C4-2B (cell line): Measurements from ENCODE around the gene OGG1.

Source experiments
- ZFX ChIP-seq: fragments of 450-650 bp; IDR thresholded peaks from 2 replicates; pipeline ENCODE4 v1.6.1; 2017
- TF ChIP-seq, protein P1 (sequence below): fragments of 450-650 bp; conservative IDR thresholded peaks from 2 replicates; pipeline ENCODE4 v1.5.1; 2017; ENCODE audit warnings: mild to moderate bottlenecking

DNA sequence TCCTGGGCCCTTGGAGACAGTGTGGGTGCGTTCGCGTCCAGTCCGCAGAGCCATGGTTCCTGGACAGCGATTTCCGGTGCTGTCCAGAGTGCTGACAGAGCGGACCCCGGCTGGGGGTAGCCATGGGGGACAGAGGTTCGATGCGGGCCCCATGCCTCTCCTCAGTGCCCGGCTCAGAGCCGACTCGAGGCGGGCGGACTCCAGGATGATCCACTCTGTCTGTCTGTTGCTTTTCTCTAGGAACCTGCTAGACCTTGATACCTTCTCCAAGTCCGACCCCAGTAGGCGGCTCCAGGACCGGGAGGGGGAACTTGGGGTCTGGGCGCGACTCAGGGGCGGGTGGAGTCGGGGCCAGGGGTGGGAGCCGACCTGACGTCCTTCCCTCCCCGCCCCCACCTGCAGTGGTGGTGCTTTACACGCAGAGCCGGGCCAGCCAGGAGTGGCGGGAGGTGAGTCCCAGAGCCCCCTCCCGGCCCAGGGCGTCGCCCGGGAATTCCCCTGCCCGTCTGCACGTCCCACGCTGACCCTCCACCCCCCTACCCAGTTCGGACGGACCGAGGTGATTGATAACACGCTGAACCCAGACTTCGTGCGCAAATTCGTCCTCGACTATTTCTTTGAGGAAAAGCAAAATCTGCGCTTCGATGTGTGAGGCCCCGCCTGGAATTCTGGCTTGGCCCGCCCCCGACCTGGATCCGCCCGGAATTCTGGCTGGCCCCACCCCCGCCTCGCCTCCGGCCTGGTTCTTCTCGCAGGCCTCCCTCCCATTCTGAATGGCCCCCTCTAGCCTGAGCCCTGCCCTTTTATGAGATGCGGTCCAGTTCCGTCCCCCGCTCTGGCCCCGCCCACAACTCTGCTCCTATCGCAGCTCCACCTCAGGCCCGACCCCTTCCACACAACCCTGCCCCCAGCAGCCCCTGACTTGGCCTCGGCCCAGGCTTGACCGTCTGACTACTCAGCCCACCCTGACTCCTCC is 45.1 kb upstream of the OGG1 start:
- TF ChIP-seq, protein P1, sequence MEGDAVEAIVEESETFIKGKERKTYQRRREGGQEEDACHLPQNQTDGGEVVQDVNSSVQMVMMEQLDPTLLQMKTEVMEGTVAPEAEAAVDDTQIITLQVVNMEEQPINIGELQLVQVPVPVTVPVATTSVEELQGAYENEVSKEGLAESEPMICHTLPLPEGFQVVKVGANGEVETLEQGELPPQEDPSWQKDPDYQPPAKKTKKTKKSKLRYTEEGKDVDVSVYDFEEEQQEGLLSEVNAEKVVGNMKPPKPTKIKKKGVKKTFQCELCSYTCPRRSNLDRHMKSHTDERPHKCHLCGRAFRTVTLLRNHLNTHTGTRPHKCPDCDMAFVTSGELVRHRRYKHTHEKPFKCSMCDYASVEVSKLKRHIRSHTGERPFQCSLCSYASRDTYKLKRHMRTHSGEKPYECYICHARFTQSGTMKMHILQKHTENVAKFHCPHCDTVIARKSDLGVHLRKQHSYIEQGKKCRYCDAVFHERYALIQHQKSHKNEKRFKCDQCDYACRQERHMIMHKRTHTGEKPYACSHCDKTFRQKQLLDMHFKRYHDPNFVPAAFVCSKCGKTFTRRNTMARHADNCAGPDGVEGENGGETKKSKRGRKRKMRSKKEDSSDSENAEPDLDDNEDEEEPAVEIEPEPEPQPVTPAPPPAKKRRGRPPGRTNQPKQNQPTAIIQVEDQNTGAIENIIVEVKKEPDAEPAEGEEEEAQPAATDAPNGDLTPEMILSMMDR: no peak
- TF ChIP-seq ZFX: no peak
